Peyer's patch (tissue), 4 donors: Measurements from ENCODE around the gene AGPAT2. TPM values are rescaled to one million over a fixed set of nuclear protein-coding genes. Genes with fewer than 3 reads are reported as not detected.

ENCODE experiments used
- DNase-seq, 3 donors: peaks; one replicate each; pipeline ENCODE4 v3.0.0-alpha.2; 2017 to 2019
- H3K27ac ChIP-seq, 4 donors: fragments of 200-600 bp; sonication (generic); one replicate each; pipeline ENCODE4 v1.5.1; 2016 to 2019
- H3K27me3 ChIP-seq, 2 donors: fragments of 200-600 bp; sonication (generic); one replicate each; pipeline ENCODE4 v1.5.1; 2019
- H3K36me3 ChIP-seq, 3 donors: fragments of 200-600 bp; sonication (generic); one replicate each; pipeline ENCODE4 v1.5.1; 2016 to 2019
- H3K4me1 ChIP-seq, 4 donors: fragments of 200-600 bp; sonication (generic); one replicate each; pipeline ENCODE4 v1.5.1; 2016 to 2019
- H3K4me3 ChIP-seq, 4 donors: fragments of 200-600 bp; sonication (generic); 1 replicate in 3 of 4; 2 replicates in 1 of 4; pipeline ENCODE4 v1.5.1; 2016 to 2019; ENCODE audit warnings: mild to moderate bottlenecking in 1 of 4
- H3K9me3 ChIP-seq, 4 donors: fragments of 200-600 bp; sonication (generic); one replicate each; pipeline ENCODE4 v1.5.1; 2016 to 2019; ENCODE audit warnings: mild to moderate bottlenecking in 1 of 4
- CTCF ChIP-seq, 6 experiments: fragments of 450-650 bp in 4 of 6; fragments of 200-600 bp in 2 of 6; sonication (generic) in 1 of 6; IDR thresholded peaks; one replicate each; pipeline ENCODE4 v1.5.1; 2017 to 2019; ENCODE audit warnings: antibody characterized with exemption in 6 of 6, mild to moderate bottlenecking in 3 of 6, moderate library complexity in 1 of 6
- POLR2A ChIP-seq, 2 donors: fragments of 450-650 bp; IDR thresholded peaks; one replicate each; pipeline ENCODE4 v1.5.1; 2017; ENCODE audit warnings: antibody characterized with exemption in 2 of 2, mild to moderate bottlenecking in 2 of 2, moderate library complexity in 2 of 2
- total RNA-seq, 4 donors: library from RNA; depleted of rRNA; stranded (reverse); fragments of >200 nt; gene quantifications; one replicate each; pipeline ENCODE4 v1.1.0, GENCODE V29; 2016

The AGPAT2 gene
- total RNA-seq, 4 donors from 2014 or later: 97.4 to 802 (median 479) TPM

- peaks cover 0 to 27% (median 9%) of the 10 kb centered on the region in 4 donors for H3K4me1 ChIP-seq
- no peaks in the 10 kb centered on the region for H3K36me3 ChIP-seq
- no peak for DNase-seq
- H3K27ac ChIP-seq: peak overlapping the region in 3 of 4 donors; percentile 32 to 72 (median 43)
- TF ChIP-seq POLR2A (IDR thresholded peaks at IDR 0.05): no peak
- no peak for TF ChIP-seq CTCF (IDR thresholded peaks at IDR 0.05)
- H3K27me3 ChIP-seq: peaks cover 0 to 8% of the 10 kb centered on the region in 2 donors
- no peaks in the 10 kb centered on the region for H3K9me3 ChIP-seq
- H3K4me3 ChIP-seq: no peak overlapping the region
These were observed 31.0 kb downstream of the AGPAT2 start for GRCh38 chr9:136656183-136656738.

- H3K4me3 ChIP-seq: no peak overlapping the region
- peaks cover 0 to 8% of the 10 kb centered on the region in 2 donors for H3K27me3 ChIP-seq
- peak overlapping the region in 3 of 4 donors; percentile 32 to 72 (median 33) for H3K27ac ChIP-seq
- no peaks in the 10 kb centered on the region for H3K9me3 ChIP-seq
- no peaks in the 10 kb centered on the region for H3K36me3 ChIP-seq
- peak in 1 of 3 donors; percentile 50 for DNase-seq
- H3K4me1 ChIP-seq: peaks cover 0 to 27% (median 9%) of the 10 kb centered on the region in 4 donors
- TF ChIP-seq CTCF (IDR thresholded peaks at IDR 0.05) (no peak), POLR2A (IDR thresholded peaks at IDR 0.05) (no peak)
These were observed 31.6 kb downstream of the AGPAT2 start for GRCh38 chr9:136655536-136656182.

- Histone ChIP-seq H3K27ac (peak overlapping the region in 2 of 4 donors; percentile 33 to 61), H3K4me3 (no peak overlapping the region), H3K36me3 (no peaks in the 10 kb centered on the region), H3K9me3 (no peaks in the 10 kb centered on the region), H3K4me1 (peaks cover 0 to 27% (median 9%) of the 10 kb centered on the region in 4 donors), H3K27me3 (peaks cover 0 to 8% of the 10 kb centered on the region in 2 donors)
- DNase-seq: peak in 1 of 3 donors; percentile 37
- TF ChIP-seq POLR2A (IDR thresholded peaks at IDR 0.05): no peak
- no peak for TF ChIP-seq CTCF (IDR thresholded peaks at IDR 0.05)
These were observed 32.3 kb downstream of the AGPAT2 start for GRCh38 chr9:136654820-136655535.

GRCh38 chr9:136653323-136654079 lies 33.8 kb downstream of the AGPAT2 start:
- Histone ChIP-seq H3K27ac (peak overlapping the region in 1 of 4 donors; percentile 5), H3K27me3 (peaks cover 0 to 8% of the 10 kb centered on the region in 2 donors), H3K36me3 (no peaks in the 10 kb centered on the region), H3K9me3 (no peaks in the 10 kb centered on the region), H3K4me1 (peaks cover 0 to 18% (median 7%) of the 10 kb centered on the region in 4 donors), H3K4me3 (no peak overlapping the region)
- TF ChIP-seq CTCF (IDR thresholded peaks at IDR 0.05): no peak
- no peak for TF ChIP-seq POLR2A (IDR thresholded peaks at IDR 0.05)
- DNase-seq: no peak

DNA sequence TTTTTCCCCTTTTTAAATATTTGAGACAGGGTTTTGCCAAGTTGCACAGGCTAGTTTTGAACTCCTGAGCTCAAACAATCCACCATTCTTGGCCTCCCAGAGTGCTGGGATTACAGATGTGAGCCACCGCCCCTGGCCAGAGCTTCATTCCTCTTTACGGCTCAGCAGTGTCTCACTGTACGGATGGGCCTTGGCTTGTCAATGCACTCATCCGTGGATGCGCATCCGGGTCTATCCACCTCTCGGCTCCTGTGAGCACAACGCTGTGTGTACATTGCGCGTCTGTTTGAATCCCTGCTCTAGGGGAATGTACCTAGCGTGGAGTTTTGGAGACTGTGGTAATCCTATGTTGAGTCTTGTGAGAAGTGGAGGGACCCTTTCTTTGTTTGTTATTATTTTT lies 35.4 kb downstream of the AGPAT2 start:
- TF ChIP-seq POLR2A (IDR thresholded peaks at IDR 0.05) (no peak), CTCF (IDR thresholded peaks at IDR 0.05) (no peak)
- H3K9me3 ChIP-seq: no peaks in the 10 kb centered on the region
- H3K36me3 ChIP-seq: no peaks in the 10 kb centered on the region
- DNase-seq: no peak
- H3K4me3 ChIP-seq: no peak overlapping the region
- H3K27ac ChIP-seq: no peak overlapping the region
- peaks cover 0 to 13% (median 3%) of the 10 kb centered on the region in 4 donors for H3K4me1 ChIP-seq
- no peaks in the 10 kb centered on the region for H3K27me3 ChIP-seq
